Cerebellar nuclear complex (tissue), 1 donor: ENCODE data around the gene RUVBL2.

Source experiments
- DNase-seq, 2 experiments: peaks; one replicate each; lab custom pipeline; 2025; lab: John Stamatoyannopoulos, UW

RUVBL2 gene

DNA sequence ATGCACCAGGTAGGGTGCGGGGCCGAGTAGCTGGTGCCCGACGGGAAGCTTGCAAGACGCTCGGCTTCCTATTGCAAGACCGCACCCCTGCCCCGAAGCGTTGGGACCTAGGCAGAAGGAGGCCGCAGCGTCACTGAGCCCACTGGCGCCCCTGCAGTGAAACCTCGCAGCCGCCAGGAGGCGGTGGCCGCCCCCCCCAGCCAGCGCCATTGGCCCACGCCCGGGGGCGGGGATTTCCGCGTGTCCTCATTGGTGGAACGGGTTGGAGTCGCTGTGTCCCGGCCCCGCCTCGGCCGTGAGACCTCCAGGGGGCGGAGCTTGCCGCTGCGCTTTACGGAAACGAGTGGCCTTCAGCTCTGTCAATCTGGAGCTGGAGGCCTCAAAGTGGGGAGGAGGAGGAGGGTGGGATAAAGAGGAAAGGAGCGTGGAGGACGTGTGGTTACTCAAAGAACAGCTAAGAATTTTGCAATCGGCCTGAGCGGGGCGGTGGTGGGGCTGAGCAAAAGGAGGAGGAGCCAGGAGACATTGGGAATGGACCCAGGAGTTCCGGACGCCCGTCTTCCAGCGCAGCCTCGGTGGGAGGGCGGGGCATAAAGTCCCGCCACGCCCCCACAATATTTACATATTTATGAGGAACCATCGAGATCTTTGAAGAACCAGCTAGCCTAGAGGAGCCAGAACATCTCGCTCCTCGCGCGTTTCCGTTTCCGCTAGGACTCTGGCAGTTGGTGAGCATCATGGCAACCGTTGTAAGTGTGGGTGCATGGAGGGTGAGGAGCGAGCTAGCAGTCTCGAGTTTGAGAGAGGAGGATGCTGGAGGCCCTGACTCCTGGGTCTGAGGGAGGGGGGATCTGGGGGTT is at the start of gene RUVBL2, which contains the start of gene GYS1:
RUVBL2 (plus strand) TSS at position 713 of the 860 bp plus-strand sequence; CDS start at position 738, 25 bp downstream.
GYS1 (minus strand) TSS at position 135 of the 860 bp plus-strand sequence. CDS start 197 bp downstream, outside the sequence.
- DNase-seq: peak; percentile 97 to 99

DNA sequence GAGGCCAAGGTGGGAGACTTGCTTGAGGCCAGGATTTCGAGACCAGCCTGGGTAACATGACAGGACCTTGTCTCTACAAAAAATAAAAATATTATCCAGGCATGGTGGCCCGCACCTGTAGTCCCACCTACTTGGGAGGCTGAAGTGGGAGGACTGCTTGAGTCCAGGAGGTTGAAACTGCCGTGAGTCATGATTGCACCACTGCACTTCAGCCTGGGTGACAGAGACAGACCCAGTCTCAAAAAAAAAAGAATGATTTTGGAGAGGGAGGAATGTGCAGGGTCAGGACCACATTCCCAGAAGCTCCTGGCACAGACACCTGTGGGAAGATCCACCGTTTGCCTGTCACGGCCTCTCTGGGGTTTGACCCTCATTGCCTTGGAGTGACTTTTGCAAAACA is 48.3 kb upstream of the RUVBL2 start:
- no peak for DNase-seq

DNA sequence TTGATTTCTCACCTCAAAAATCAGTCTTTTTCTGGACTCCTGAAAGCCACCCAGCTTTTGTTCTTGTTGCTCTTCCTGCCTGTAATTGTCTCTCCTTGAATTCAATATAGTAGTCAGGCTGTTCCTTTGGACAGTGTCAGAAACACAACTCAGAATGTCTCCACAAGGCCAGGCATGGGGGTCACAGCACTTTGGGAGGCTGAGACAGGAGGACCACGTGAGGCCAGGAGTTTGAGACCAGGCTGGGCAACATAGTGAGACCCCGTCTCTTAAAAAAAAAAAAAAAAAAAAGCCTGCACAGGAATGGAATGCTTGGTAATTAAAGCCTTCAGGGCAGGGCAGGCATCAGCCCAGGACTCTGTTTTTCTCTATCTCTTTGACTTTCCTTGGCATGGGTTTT is 47.9 kb upstream of the RUVBL2 start:
- DNase-seq: no peak

DNA sequence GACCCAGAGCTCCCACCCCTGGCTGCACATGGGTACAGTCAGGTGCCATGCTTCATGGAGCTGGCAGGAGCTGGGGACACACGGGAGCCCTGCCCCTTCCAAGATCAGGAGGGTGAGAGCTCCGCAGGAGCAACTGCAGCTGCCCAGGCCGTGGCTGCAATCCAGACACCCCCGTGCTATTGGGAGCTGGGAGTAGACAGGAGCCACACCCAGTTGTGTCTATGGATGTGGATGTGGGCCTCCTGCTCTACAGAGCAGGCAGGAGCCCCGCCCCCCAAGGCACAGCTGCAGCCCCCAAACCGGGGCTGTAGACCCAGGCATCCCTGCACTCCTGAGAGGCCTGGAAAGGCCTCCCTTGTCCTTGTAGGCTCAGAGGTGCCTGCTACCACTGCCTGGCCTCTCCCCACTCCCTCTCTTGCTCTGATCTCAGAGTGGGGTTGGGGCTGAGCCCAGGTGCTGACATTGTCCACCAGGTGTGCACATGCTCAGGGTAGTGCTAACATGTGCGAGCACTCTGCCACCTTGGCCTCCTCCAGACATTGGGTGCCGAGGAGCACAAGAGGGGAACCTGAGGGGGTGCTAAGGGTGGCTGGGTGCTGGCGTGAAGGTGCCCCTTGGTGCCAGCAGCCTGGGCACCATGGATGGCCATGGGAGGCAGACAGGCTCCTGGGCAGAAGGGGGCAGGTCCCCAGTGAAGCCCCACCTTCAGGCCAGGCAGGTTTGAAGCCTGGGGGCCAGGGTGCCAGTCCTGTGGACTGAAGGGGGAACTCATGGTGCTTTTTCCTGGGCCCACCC is 47.0 kb upstream of the RUVBL2 start:
- DNase-seq: no peak

DNA sequence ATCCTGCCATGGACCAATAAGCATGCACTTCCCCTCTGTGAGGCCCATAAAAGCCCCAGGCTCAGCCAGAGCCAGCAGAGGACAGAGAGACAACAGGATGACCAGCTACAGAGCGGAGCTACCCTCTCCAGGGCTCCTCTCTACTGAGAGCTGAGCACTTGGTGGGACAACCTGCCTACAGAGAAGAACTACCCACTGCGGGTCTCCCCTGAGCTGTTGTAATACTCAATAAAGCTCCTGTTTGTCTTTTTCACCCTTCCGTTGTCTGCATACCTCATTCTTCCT is 46.5 kb upstream of the RUVBL2 start:
- no peak for DNase-seq

DNA sequence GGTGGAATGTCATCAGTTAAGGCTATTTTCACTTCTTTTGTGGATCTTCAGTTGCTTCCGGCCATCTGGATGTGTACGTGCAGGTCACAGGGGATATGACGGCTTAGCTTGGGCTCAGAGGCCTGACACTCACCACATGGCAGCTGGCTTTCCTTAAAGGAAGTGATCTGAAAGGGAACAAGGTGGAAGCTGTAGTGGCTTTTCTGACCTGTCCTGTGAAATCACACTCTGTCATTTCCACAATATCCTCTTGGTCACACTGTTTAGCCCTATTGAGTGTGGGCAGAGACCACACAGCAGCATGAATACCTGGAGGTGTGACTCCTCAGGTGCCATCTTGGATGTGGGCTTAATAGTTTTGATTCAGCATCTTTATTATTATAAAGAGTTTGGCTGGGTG is 43.5 kb upstream of the RUVBL2 start:
- no peak for DNase-seq

DNA sequence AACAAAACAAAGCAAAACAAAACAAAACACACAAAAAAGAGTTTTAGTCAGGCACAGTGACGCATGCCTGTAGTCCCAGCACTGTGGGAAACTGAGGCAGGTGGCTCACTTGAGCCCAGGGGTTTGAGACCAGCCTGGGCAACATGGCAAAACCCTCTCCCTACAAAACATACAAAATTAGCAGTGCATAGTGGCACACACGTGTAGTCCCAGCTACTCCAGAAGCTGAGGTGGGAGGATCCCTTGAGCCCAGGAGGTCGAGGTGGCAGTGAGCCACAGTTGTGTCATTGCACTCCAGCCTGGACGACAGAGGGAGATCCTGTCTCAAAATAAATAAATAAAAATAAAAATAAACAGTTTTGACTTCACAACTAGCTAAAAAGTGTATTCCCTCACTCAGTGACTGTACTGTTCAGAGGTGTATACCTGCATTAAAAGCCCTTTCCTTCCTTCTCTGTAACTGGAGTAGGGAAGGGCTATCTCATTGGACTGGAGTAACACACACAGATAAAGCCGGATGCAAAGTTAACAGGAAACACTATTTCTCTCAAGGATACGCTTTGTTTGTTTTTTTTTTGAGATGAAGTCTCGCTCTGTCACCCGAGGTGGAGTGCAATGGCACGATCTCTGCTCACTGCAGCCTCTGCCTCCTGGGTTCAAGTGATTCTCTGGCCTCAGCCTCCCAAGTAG is 42.7 kb upstream of the RUVBL2 start:
- DNase-seq: no peak

DNA sequence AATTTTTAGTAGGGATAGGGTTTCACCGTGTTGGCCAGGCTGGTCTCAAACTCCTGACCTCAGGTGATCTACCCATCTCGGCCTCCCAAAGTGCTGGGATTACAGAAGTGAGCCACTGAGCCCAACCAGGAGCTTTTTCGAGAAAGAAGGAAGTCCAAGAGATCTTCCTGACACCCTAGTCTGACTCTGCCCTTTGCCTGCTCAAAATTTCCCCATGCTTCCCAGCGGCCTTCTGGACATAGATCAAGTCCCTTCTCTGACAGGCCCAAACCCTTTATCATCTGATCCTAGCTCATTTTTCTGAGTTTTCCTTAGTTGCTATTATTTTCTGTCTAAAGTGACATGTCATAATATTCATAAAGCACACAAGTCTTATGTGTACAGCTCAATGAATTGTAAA is 40.5 kb upstream of the RUVBL2 start:
- no peak for DNase-seq

DNA sequence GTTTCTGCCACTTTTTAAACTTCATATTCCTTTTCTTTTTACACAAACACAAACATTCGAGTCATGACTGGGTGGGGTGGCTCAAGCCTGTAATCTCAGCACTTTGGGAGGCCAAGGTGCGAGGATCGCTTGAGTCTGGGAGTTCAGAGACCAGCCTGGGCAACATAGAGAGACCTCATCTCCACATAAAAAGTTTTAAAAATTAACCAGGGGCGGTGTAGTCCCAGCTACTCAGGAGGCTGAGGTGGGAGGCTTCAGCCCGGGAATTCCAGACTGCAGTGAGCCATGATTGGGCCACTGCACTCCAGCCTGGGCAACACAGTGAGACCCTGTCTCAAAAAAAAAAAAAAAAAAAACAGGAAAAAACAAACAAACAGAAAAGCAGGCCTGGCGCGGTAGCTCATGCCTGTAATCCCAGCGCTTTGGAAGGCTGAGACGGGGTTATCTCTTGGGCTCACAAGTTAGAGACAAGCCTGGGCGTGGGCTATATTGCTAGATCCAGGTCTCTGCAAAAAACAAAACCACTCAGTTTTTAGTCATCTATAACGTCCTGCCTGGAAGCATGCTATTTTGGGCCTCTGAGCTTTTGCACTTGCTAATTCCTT is 39.6 kb upstream of the RUVBL2 start:
- DNase-seq: no peak

DNA sequence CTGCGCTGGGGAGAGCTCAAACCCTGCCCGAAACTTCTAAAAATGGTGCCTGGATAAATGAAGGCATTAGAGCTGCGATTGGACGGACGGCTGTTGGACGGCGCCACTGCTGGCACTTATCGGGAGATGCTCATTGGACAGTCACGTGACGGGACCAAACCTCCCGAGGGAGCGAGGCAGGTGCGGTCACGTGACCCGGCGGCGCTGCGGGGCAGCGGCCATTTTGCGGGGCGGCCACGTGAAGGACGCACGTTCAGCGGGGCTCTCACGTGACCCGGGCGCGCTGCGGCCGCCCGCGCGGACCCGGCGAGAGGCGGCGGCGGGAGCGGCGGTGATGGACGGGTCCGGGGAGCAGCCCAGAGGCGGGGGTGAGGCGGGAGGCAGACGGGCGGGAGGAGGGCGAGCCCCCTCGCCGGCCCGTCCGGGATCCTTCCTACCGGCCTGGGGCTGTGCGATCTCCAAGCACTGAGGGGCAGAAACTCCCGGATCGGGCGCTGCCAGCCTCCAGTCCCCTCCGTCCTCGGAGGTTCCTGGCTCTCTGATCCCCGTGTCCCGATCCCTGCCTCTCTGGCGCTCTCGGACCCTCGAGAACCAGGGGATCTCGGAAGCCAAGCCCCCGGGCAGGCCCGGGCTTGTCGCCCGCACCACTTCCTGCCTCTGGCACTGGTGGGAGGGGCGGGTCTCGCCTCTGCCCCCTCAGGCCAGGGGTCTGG is 38.9 kb upstream of the RUVBL2 start, which contains the start of gene BAX:
BAX (plus strand) TSS at position 281 of the 713 bp plus-strand sequence; CDS start at position 335, 54 bp downstream.
- DNase-seq: peak; percentile 59 to 93

DNA sequence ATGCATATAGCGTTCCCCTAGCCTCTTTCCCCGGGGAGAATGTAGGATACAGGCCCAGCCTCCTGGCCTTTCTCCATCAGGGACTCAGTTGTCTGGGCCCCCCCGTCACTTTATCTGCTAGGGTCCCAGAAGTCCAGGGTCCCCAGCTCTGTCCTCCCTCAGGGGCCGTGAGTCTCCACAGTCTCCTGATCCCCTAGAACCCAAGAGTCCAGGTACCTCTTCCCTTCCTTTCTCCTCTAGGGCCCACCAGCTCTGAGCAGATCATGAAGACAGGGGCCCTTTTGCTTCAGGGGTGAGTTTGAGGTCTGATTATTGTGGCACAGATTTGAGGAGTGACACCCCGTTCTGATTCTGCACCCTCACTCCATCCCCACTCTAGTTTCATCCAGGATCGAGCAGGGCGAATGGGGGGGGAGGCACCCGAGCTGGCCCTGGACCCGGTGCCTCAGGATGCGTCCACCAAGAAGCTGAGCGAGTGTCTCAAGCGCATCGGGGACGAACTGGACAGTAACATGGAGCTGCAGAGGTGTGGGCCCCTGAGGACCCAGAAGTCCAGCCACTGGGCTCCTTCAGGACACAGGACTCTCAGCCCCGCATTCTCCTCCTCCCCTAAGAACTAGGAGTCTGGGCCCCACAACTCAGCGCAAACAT is 38.3 kb upstream of the RUVBL2 start:
- DNase-seq: no peak

DNA sequence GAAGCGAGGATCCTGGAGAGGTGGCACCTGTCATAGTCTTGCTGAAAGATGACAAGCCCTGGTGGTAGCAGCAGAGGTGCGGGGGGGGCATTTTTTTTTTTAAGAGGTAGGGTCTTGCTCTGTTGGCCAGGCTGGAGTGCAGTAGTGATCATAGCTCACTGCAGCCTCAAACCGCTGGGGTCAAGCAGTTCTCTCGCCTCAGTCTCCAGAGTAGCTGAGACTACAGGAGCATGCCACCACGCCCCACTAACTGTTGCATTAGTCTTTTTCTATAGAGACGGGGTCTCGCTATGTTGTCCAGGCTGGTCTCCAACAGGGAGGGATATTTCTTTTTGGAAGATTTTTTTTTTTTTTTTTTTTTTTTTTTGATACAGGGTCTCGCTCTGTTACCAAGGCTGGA is 35.7 kb upstream of the RUVBL2 start:
- no peak for DNase-seq

DNA sequence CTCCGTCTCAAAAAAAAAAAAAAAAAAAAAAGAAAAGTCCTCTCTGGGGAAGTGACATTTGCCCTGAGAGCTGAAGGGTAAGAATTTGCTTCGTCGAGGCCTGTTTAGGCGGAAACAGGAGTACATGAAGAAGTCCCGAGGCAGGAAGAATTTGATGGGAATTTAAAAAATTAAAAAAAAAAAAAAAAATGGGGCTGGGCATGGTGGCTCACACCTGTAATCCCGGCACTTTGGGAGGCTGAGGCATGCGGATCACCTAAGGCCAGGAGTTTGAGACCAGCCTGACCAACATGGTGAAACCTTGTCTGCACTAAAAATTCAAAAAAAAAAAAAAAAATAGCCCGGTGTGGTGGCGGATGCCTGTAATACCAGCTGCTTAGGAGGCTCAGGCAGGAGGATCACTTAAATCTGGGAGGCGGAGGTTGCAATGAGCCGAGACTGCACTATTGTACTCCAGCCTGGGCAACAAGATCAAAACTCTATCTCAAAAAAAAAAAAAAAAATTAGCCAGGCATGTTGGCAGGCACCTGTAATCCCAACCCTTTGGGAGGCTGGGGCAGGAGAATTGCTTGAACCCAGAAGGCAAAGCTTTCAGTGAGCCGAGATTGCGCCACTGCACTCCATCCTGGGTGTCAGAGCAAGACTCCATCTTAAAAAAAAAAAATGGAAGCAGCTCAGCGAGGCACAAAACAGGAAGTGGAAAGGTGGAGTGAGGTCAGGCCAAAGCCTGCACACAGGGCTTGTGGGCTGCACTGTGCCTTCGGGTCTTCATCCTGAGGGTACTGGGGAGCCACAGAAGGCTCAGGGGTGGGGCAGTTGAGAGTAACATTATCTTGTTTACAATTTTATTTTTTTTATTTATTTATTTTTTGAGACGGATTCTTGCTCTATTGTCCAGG is 34.1 kb upstream of the RUVBL2 start:
- no peak for DNase-seq

DNA sequence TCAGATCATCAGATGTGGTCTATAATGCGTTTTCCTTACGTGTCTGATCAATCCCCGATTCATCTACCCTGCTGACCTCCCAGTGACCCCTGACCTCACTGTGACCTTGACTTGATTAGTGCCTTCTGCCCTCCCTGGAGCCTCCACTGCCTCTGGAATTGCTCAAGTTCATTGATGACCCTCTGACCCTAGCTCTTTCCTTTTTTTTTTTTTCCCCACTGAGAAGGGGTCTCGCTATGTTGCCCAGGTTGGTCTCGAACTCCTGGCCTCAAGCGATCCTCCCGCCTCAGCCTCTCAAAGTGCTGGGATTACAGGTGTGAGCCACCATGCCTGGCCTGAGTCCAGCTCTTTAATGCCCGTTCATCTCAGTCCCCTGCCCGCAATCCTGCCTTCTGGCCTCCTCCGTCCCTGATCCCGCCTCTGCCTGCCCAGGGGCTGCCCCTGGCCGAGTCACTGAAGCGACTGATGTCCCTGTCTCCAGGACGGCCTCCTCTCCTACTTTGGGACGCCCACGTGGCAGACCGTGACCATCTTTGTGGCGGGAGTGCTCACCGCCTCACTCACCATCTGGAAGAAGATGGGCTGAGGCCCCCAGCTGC is 32.5 kb upstream of the RUVBL2 start:
- no peak for DNase-seq

DNA sequence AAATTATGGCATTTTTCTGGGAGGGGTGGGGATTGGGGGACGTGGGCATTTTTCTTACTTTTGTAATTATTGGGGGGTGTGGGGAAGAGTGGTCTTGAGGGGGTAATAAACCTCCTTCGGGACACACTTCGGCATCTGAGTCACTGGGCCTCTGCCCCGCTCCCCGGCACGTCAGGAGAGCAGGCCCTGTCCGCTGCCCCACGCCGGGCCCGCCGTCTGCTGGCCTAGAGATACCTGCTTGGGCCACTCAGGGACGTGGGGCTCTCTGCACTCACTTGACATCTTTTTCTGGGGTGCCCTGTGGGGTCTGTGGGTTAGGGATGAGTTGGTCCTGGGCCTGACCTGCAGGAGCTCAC is 32.0 kb upstream of the RUVBL2 start:
- no peak for DNase-seq

DNA sequence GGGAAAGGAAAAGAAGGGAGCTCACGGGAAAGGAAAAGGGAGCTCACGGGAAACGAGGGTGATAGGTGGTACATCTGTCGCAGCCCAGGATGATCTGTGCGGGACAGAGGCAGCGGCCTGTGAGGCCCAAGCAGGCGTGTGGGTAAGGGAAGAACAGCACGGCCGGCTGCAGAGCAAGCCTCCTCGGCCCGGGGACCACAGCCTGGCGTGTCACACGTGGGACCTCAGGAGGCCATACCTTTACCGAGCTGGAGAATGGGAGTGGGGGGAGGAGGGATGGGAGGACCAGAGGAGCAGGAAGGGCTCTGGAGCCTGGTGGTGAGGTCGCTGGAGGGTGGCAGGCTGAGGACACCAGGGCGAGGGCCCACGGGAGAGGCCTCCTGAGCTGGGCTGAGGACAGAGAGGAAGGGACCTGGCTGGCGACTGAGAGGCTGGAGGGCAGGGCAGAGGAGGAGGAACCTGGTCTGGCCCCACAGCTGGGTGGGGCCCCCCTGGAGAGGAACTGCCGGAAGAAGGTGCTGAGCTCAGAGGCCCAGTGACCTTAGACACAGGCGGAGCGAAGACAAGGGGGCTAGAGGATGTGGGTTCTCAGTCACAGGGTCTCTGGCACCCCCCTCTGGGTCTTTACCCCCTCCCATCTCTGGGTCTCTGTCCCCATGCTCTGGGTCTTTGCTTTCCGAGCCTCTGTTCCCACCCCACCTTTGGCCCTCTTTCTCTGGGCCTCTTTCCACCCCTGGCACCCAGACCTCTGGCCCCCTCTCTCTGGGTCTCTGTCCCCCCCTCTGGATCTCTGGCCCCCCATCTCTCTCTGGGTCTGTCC is 31.4 kb upstream of the RUVBL2 start:
- no peak for DNase-seq

DNA sequence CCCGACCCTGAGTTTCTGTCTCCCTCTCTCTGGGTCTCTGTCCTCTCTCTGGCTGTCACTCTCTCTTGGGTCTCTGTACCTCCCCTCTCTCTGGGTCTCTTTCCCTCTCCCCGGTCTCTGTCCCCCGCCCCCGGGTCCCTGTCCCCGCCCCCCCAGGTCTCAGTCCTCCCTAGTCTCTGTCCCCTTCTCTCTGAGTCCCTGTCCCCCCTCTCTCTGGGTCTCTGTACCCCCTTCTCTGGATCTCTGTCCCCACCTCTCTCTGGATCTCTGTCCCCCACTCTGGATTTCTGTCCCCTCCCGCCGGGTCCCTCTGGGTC is 30.9 kb upstream of the RUVBL2 start:
- DNase-seq: no peak

DNA sequence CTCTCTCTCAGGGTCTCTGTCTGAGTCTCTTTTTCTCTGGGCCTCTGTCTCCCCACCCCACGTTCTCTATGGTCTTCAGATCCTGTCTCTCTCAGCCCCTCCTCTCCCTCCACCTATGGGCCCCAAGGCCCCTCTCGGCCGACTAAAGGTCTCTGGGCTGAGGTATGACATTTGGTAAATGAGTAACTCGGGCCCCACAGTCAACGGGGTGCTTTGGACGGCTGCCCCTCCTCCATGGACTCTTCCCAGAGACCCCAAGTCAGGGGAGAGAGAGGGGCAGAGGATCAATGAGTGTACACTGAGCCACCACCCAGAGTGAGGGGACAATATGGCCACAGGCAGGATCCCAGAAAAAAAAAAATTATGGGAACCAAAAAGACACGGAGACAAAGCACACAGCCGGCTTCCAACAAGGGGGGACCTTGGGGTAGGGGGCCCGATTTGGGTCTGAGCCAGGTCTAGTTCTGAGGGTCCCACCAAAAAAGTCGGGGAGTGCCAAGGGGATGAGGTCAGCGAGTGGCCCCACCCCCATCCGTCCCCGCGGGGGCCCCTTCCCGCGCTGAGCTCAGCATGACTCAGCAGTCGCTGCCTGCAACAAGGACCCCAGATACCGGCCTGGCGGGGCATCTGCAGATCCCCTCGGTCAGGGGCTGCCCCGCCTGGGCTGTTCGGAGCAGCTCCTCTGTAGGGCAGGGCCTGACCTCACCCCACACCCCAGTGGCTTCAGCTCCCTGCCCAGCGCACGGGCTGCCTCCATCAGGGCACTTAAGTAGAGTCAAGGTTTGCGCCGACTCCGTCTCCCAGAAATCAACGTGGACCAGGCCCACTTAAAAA is 30.1 kb upstream of the RUVBL2 start:
- DNase-seq: no peak
